22Rv1 (cell line): ENCODE measurements around the gene NAA35.
A peak's percentile ranks its signal among the peaks of the same experiment; 100 is the strongest.

Experiments used
- H3K27ac ChIP-seq: fragments of 450-650 bp; 2 replicates; pipeline ENCODE4 v1.5.1; 2017
- CTCF ChIP-seq: fragments of 450-650 bp; IDR thresholded peaks from 2 replicates; pipeline ENCODE4 v1.5.1; 2017; ENCODE audit warnings: mild to moderate bottlenecking
- ZFX ChIP-seq: fragments of 450-650 bp; IDR thresholded peaks from 2 replicates; pipeline ENCODE4 v1.6.1; 2017; ENCODE audit warnings: antibody characterized with exemption, borderline replicate concordance

NAA35 gene

GRCh38 chr9:85940832-85941621 lies at the start of gene NAA35:
Gene NAA35, plus strand, starts transcription at chr9:85941146. Its CDS starts 1,014 bp downstream, at chr9:85942160.
- peak within 1 kb of the TSS; percentile 92 for H3K27ac ChIP-seq

GRCh38 chr9:85892401-85892800 lies 48.5 kb upstream of the NAA35 start:
- no peak for TF ChIP-seq CTCF
- TF ChIP-seq ZFX, result no peak
- H3K27ac ChIP-seq, result no peak overlapping the region

More at GRCh38 chr9:85940832-85941621, at the start of gene NAA35:
- no peak for TF ChIP-seq CTCF
- no peak for TF ChIP-seq ZFX

GRCh38 chr9:85895685-85896084 lies 45.3 kb upstream of the NAA35 start:
- TF ChIP-seq ZFX, result no peak
- TF ChIP-seq CTCF, result no peak
- H3K27ac ChIP-seq, result no peak overlapping the region

GRCh38 chr9:85897848-85898247 lies 43.1 kb upstream of the NAA35 start:
- no peak overlapping the region for H3K27ac ChIP-seq
- TF ChIP-seq ZFX (no peak), CTCF (no peak)

- TF ChIP-seq ZFX (no peak), CTCF (no peak)
- H3K27ac ChIP-seq, result no peak overlapping the region
These were observed 42.6 kb upstream of the NAA35 start for GRCh38 chr9:85898332-85898731.

GRCh38 chr9:85899388-85899787 lies 41.6 kb upstream of the NAA35 start:
- TF ChIP-seq CTCF, result no peak
- TF ChIP-seq ZFX, result no peak

GRCh38 chr9:85900504-85901201 lies 40.3 kb upstream of the NAA35 start:
- TF ChIP-seq CTCF, result peak; percentile 70
- no peak for TF ChIP-seq ZFX
- no peak overlapping the region for H3K27ac ChIP-seq

More at GRCh38 chr9:85899388-85899787, 41.6 kb upstream of the NAA35 start:
- no peak overlapping the region for H3K27ac ChIP-seq
